GM12878 (cell line): ENCODE measurements around the gene SPOCK1. TPM values are rescaled to one million over a fixed set of nuclear protein-coding genes. Genes with fewer than 3 reads are reported as not detected.

Experiments
- ATAC-seq: fragments of 200-7000 bp; cut with Tn5 transposase; 3 replicates; pipeline ENCODE4 v1.9.1; 2020; ENCODE audit warnings: mild to moderate bottlenecking, moderate library complexity
- BruUV-seq: library from RNA; stranded (reverse); fragments of 400-500 nt; replicated peaks from 2 replicates; lab custom pipeline; 2021; lab: Mats Ljungman, UMichigan
- CTCF ChIA-PET: fragments of 300-600 bp; sonication (Branson Sonifier 250); formaldehyde crosslinking; extraction: SDS; loops from one replicate; lab custom pipeline; 2021; ENCODE audit warnings: inconsistent platforms; lab: Yijun Ruan, JAX
- POLR2A ChIA-PET: fragments of 350-600 bp; formaldehyde crosslinking; extraction: SDS; loops from one replicate; lab custom pipeline; 2021; ENCODE audit warnings: inconsistent platforms; lab: Charles Lee
- RAD21 ChIA-PET: fragments of 300-600 bp; sonication (Branson Sonifier 250); formaldehyde crosslinking; loops from one replicate; lab custom pipeline; 2023; ENCODE audit warnings: antibody characterized with exemption; ENCODE audit not compliant: unreplicated experiment; lab: Charles Lee
- SMC1A ChIA-PET: fragments of 300-600 bp; sonication (Branson Sonifier 250); formaldehyde crosslinking; loops from one replicate; lab custom pipeline; 2023; ENCODE audit not compliant: unreplicated experiment, uncharacterized antibody; lab: Charles Lee
- DNase-seq: peaks from one replicate; pipeline ENCODE4 v3.0.0-alpha.2; 2011; ENCODE audit warnings: low read depth, low spot score
- FAIRE-seq: peaks from 3 replicates; lab custom pipeline; 2011; peaks lifted over from hg19 to GRCh38; lab: Jason Lieb, UNC
- H2AFZ ChIP-seq: 2 replicates; pipeline ENCODE4 v1.6.0; 2011; ENCODE audit warnings: low read depth, low read length, control low read depth; ENCODE audit not compliant: control insufficient read depth
- H3K27ac ChIP-seq: 2 replicates; pipeline ENCODE4 v1.5.1; 2011; ENCODE audit warnings: control low read depth; ENCODE audit not compliant: control insufficient read depth, insufficient read depth
- H3K27me3 ChIP-seq, 2 experiments: replicated peaks in 1 of 2; 2 replicates each; pipeline versions ENCODE4 v1.6.0 to v1.6.1; 2011; ENCODE audit warnings: low read length in 1 of 2; ENCODE audit not compliant: control insufficient read depth in 2 of 2, insufficient read depth in 2 of 2
- H3K36me3 ChIP-seq, 2 experiments: 2 replicates each; pipeline ENCODE4 v1.5.1; 2011; ENCODE audit warnings: low read length in 1 of 2; ENCODE audit not compliant: control insufficient read depth in 2 of 2, insufficient read depth in 2 of 2
- H3K4me1 ChIP-seq: 2 replicates; pipeline ENCODE4 v1.6.1; 2011; ENCODE audit warnings: mild to moderate bottlenecking, low read length, moderate library complexity, mixed read lengths; ENCODE audit not compliant: control insufficient read depth, insufficient read depth
- H3K4me2 ChIP-seq: 2 replicates; pipeline ENCODE4 v1.6.0; 2011; ENCODE audit warnings: control low read depth; ENCODE audit not compliant: control insufficient read depth, insufficient read depth
- H3K4me3 ChIP-seq: fragments of 200-600 bp; sonication (generic); 2 replicates; pipeline ENCODE4 v1.5.1; 2016
- H3K79me2 ChIP-seq: 2 replicates; pipeline ENCODE4 v1.6.0; 2011; ENCODE audit warnings: low read length; ENCODE audit not compliant: control insufficient read depth, insufficient read depth
- H3K9ac ChIP-seq: 2 replicates; pipeline ENCODE4 v1.8.0; 2011; ENCODE audit warnings: low read length, control low read depth, mixed read lengths; ENCODE audit not compliant: control insufficient read depth, insufficient read depth
- H3K9me3 ChIP-seq: replicated peaks from 3 replicates; pipeline ENCODE4 v1.5.1; 2011; ENCODE audit warnings: mild to moderate bottlenecking, low read length; ENCODE audit not compliant: control insufficient read depth, insufficient read depth
- H4K20me1 ChIP-seq: 2 replicates; pipeline ENCODE4 v1.6.0; 2011; ENCODE audit not compliant: control insufficient read depth, insufficient read depth
- GABPA ChIP-seq: IDR thresholded peaks from 2 replicates; pipeline ENCODE4 v1.6.1; 2014; ENCODE audit warnings: antibody characterized with exemption, low read depth, mild to moderate bottlenecking, inconsistent platforms
- HDGF ChIP-seq: fragments of 450-650 bp; IDR thresholded peaks from 2 replicates; pipeline ENCODE4 v1.6.1; 2016; ENCODE audit warnings: antibody characterized with exemption
- IRF4 ChIP-seq: IDR thresholded peaks from 2 replicates; pipeline ENCODE4 v1.6.1; 2011; ENCODE audit warnings: low read depth, low read length
- LARP7 ChIP-seq: fragments of 450-650 bp; IDR thresholded peaks from 2 replicates; pipeline ENCODE4 v1.6.1; 2017; ENCODE audit warnings: mild to moderate bottlenecking
- SPI1 ChIP-seq: IDR thresholded peaks from 2 replicates; pipeline ENCODE4 v1.6.1; 2011; ENCODE audit warnings: low read depth, mild to moderate bottlenecking, low read length, moderate library complexity, borderline replicate concordance; ENCODE audit not compliant: insufficient read depth
- TAF1 ChIP-seq: IDR thresholded peaks from 2 replicates; pipeline ENCODE4 v1.6.1; 2011; ENCODE audit warnings: mild to moderate bottlenecking, low read depth, low read length, borderline replicate concordance
- WGBS: methylation state at CpG from one replicate; pipeline ENCODE4 v1.1.6; 2016; ENCODE audit warnings: low lambda C conversion rate; ENCODE audit not compliant: insufficient replicate concordance, insufficient coverage; ENCODE audit errors: missing lambda C conversion rate; 5-methylcytosine and 5-hydroxymethylcytosine counted together
- in situ Hi-C: fragments of 300-500 bp; cut with MboI; formaldehyde crosslinking; loops from 9 replicates; pipeline ENCODE4 v1.14.3; 2018; ENCODE audit warnings: mixed read lengths
- intact Hi-C: fragments of 100-400 bp; cut with micrococcal nuclease; formaldehyde crosslinking; loops from one replicate; pipeline ENCODE4 v1.14.2; 2022; ENCODE audit not compliant: unreplicated experiment
- polyA plus RNA-seq, 11 experiments: library from polyadenylated mRNA; depleted of rRNA in 4 of 11; unstranded in 6 of 11; stranded (reverse) in 5 of 11; fragments of >200 nt; fragmentation: Nextera tagmentation in 4 of 11; fragmentation: Illumina TruSeq in 1 of 11; extraction: Ambion mirVana in 4 of 11; extraction: Trizol in 1 of 11; gene quantifications; 1 replicate in 1 of 11; 2 replicates in 10 of 11; pipeline versions ENCODE4 v1.2.1 to v1.2.3, GENCODE V29; 2011 to 2016; ENCODE audit warnings: inconsistent platforms in 2 of 11, missing spikeins in 2 of 11, low read depth in 1 of 11
- total RNA-seq, 4 experiments: library from RNA; depleted of rRNA in 3 of 4; stranded (reverse); fragments of >200 nt in 3 of 4; fragmentation: Illumina TruSeq in 1 of 4; extraction: Trizol in 1 of 4; gene quantifications; 2 replicates each; pipeline versions ENCODE4 v1.2.1 to v1.2.3, GENCODE V29; 2013 to 2021
- TF ChIP-seq, protein P1 (sequence below): IDR thresholded peaks from 2 replicates; pipeline ENCODE4 v1.6.1; 2012; ENCODE audit warnings: low read length, inconsistent platforms

SPOCK1 gene
- total and polyA plus RNA-seq, 10 of the 15 experiments (the other 5 are each of a cell fraction or from before 2014, with no cell fraction given): 0.06 to 0.68 (median 0.25) TPM; not detected in 3

DNA sequence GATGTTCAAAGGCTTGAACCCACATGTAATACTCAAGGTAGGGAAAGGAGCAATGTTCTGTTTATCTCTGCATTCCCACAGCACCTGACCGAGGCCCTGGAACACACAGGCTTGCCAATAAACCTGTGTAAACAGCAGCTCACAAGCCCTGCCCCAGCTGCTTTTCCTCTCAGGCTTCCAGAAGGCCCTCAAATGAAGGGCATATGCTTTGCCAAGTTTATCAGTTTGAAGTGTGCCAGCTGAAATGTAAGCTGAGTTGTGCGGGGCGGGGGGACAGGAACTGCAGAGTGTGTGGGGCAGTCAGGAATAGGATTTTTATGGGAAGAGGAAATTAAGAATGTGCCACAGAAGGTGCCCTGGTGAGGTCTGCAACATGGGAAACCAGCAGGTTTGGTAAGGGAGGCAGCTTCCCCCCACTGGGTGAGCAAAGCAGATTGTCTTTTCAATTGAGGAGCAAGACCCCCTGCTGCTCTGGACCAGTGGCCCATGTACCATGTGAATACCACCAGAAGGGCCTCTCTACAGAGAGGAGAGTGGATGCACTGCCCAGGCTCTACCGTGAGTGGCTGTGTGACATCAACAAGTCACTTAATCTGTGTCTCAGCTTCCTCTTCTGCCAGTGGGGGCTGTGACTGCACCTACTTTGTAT lies 194.8 kb downstream of the SPOCK1 start:
- H4K20me1 ChIP-seq: no peaks in the 10 kb centered on the region
- no peak overlapping the region for H3K4me2 ChIP-seq
- no TSS peak for BruUV-seq
- no peak for DNase-seq
- H3K4me1 ChIP-seq: no peaks in the 10 kb centered on the region
- H3K9ac ChIP-seq: no peak overlapping the region
- TF ChIP-seq GABPA (no peak), IRF4 (no peak)
- POLR2A ChIA-PET: no interaction called here
- FAIRE-seq: no peak
- no peak overlapping the region for H2AFZ ChIP-seq
- H3K79me2 ChIP-seq: no peaks in the 10 kb centered on the region
- no peaks in the 10 kb centered on the region for H3K9me3 ChIP-seq
- SMC1A ChIA-PET: no interaction called here
- in situ Hi-C loops (no loop called here), intact Hi-C loops (no loop called here)
- H3K27me3 ChIP-seq: peaks cover 0 to 4% of the 10 kb centered on the region in 2 experiments; a peak in 1 of 4 replicates
- WGBS: 4% methylated on average over 4 of the region's 4 CpGs
- H3K36me3 ChIP-seq: no peaks in the 10 kb centered on the region
- RAD21 ChIA-PET: no interaction called here
- CTCF ChIA-PET: interaction anchor here (1.1 to 2.1 kb wide), 2 partner anchors 15 to 16 kb away, joined by 3 to 6 read pairs; no protein-coding TSS in a partner anchor
- H3K27ac ChIP-seq: no peak overlapping the region
- no peak for ATAC-seq
- no peak overlapping the region for H3K4me3 ChIP-seq

DNA sequence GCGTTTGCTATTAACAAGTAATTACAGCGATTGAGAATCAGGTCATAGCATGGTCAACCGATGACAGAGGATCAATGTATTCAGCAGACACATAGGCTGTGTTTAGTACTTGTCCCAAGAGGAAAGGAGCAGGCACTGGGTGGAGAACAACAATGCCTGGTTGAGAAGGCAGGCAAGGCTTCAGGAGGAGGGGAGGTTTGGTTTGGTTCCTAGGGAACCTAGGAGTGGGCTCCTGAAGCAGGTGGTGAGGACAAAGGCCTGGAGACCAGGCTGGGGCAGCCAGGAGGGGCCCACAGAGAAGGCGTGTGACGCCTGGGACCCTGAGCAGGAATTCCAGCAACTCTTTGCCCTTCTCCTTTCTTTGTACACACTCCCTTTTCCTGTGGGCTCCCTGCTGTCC lies 195.6 kb downstream of the SPOCK1 start:
- Histone ChIP-seq H3K4me1 (no peaks in the 10 kb centered on the region), H3K27ac (no peak overlapping the region), H4K20me1 (no peaks in the 10 kb centered on the region), H3K9ac (no peak overlapping the region), H3K4me2 (no peak overlapping the region), H3K27me3 (peaks cover 0 to 4% of the 10 kb centered on the region in 2 experiments; a peak in 1 of 4 replicates), H3K79me2 (no peaks in the 10 kb centered on the region), H3K9me3 (no peaks in the 10 kb centered on the region), H2AFZ (no peak overlapping the region), H3K4me3 (no peak overlapping the region), H3K36me3 (no peaks in the 10 kb centered on the region)
- no TSS peak for BruUV-seq
- ChIA-PET POLR2A (no interaction called here), RAD21 (no interaction called here), CTCF (no interaction called here), SMC1A (no interaction called here)
- 18% methylated on average over 5 of the region's 5 CpGs for WGBS
- FAIRE-seq: no peak
- intact Hi-C loops (no loop called here), in situ Hi-C loops (no loop called here)
- ATAC-seq: no peak
- TF ChIP-seq, protein P1, sequence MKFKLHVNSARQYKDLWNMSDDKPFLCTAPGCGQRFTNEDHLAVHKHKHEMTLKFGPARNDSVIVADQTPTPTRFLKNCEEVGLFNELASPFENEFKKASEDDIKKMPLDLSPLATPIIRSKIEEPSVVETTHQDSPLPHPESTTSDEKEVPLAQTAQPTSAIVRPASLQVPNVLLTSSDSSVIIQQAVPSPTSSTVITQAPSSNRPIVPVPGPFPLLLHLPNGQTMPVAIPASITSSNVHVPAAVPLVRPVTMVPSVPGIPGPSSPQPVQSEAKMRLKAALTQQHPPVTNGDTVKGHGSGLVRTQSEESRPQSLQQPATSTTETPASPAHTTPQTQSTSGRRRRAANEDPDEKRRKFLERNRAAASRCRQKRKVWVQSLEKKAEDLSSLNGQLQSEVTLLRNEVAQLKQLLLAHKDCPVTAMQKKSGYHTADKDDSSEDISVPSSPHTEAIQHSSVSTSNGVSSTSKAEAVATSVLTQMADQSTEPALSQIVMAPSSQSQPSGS: no peak
- TF ChIP-seq HDGF (no peak), LARP7 (no peak), TAF1 (no peak), SPI1 (no peak)
- DNase-seq: no peak
